ENCODE data around the gene SLC46A1. TPM values are rescaled to one million over a fixed set of nuclear protein-coding genes. Genes with fewer than 3 reads are reported as not detected.

SLC46A1 gene
- total and polyA plus RNA-seq, 2 of the 8 experiments (the other 6 are each of a cell fraction or from before 2014, with no cell fraction given): 5.3 to 8.7 TPM

DNA sequence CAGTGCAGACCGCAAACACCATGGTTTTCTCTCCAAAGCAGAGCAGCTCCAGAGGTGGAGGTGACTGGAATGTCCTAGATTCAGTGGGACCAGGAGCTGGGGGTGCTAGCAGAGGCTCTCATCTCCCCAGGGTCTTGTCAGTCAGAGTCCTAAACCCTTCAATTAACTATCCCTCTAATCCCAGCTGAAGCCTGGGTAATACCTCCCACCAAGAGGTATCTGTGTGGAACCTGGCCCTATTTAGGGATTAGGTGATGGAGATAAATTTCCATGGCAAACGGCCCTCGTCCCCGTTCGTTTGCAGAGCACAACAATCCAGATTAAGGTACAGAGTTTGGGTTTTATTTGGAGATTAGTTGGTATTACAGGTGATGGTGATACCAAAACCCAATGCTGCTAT is 42.8 kb downstream of the SLC46A1 start (continued):
- TF ChIP-seq, protein P1, sequence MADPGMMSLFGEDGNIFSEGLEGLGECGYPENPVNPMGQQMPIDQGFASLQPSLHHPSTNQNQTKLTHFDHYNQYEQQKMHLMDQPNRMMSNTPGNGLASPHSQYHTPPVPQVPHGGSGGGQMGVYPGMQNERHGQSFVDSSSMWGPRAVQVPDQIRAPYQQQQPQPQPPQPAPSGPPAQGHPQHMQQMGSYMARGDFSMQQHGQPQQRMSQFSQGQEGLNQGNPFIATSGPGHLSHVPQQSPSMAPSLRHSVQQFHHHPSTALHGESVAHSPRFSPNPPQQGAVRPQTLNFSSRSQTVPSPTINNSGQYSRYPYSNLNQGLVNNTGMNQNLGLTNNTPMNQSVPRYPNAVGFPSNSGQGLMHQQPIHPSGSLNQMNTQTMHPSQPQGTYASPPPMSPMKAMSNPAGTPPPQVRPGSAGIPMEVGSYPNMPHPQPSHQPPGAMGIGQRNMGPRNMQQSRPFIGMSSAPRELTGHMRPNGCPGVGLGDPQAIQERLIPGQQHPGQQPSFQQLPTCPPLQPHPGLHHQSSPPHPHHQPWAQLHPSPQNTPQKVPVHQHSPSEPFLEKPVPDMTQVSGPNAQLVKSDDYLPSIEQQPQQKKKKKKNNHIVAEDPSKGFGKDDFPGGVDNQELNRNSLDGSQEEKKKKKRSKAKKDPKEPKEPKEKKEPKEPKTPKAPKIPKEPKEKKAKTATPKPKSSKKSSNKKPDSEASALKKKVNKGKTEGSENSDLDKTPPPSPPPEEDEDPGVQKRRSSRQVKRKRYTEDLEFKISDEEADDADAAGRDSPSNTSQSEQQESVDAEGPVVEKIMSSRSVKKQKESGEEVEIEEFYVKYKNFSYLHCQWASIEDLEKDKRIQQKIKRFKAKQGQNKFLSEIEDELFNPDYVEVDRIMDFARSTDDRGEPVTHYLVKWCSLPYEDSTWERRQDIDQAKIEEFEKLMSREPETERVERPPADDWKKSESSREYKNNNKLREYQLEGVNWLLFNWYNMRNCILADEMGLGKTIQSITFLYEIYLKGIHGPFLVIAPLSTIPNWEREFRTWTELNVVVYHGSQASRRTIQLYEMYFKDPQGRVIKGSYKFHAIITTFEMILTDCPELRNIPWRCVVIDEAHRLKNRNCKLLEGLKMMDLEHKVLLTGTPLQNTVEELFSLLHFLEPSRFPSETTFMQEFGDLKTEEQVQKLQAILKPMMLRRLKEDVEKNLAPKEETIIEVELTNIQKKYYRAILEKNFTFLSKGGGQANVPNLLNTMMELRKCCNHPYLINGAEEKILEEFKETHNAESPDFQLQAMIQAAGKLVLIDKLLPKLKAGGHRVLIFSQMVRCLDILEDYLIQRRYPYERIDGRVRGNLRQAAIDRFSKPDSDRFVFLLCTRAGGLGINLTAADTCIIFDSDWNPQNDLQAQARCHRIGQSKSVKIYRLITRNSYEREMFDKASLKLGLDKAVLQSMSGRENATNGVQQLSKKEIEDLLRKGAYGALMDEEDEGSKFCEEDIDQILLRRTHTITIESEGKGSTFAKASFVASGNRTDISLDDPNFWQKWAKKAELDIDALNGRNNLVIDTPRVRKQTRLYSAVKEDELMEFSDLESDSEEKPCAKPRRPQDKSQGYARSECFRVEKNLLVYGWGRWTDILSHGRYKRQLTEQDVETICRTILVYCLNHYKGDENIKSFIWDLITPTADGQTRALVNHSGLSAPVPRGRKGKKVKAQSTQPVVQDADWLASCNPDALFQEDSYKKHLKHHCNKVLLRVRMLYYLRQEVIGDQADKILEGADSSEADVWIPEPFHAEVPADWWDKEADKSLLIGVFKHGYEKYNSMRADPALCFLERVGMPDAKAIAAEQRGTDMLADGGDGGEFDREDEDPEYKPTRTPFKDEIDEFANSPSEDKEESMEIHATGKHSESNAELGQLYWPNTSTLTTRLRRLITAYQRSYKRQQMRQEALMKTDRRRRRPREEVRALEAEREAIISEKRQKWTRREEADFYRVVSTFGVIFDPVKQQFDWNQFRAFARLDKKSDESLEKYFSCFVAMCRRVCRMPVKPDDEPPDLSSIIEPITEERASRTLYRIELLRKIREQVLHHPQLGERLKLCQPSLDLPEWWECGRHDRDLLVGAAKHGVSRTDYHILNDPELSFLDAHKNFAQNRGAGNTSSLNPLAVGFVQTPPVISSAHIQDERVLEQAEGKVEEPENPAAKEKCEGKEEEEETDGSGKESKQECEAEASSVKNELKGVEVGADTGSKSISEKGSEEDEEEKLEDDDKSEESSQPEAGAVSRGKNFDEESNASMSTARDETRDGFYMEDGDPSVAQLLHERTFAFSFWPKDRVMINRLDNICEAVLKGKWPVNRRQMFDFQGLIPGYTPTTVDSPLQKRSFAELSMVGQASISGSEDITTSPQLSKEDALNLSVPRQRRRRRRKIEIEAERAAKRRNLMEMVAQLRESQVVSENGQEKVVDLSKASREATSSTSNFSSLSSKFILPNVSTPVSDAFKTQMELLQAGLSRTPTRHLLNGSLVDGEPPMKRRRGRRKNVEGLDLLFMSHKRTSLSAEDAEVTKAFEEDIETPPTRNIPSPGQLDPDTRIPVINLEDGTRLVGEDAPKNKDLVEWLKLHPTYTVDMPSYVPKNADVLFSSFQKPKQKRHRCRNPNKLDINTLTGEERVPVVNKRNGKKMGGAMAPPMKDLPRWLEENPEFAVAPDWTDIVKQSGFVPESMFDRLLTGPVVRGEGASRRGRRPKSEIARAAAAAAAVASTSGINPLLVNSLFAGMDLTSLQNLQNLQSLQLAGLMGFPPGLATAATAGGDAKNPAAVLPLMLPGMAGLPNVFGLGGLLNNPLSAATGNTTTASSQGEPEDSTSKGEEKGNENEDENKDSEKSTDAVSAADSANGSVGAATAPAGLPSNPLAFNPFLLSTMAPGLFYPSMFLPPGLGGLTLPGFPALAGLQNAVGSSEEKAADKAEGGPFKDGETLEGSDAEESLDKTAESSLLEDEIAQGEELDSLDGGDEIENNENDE (IDR thresholded peaks at IDR 0.05; ENCODE audit: insufficient replicate concordance, low read length): no peak
- TF ChIP-seq, protein P2, sequence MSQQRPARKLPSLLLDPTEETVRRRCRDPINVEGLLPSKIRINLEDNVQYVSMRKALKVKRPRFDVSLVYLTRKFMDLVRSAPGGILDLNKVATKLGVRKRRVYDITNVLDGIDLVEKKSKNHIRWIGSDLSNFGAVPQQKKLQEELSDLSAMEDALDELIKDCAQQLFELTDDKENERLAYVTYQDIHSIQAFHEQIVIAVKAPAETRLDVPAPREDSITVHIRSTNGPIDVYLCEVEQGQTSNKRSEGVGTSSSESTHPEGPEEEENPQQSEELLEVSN (IDR thresholded peaks at IDR 0.05): no peak
- no peak for TF ChIP-seq KDM4A (IDR thresholded peaks at IDR 0.05; ENCODE audit: low read depth, low read length, severe bottlenecking)
